HUDEP-2 (cell line): ENCODE data around the gene AFTPH.
A peak's percentile ranks its signal among the peaks of the same experiment; 100 is the strongest.

Experiments used
- DNase-seq, 76 experiments: peaks; one replicate each; lab custom pipeline; 2025; ENCODE audit not compliant: unreplicated experiment in 76 of 76; lab: John Stamatoyannopoulos, UW

Gene AFTPH

DNA sequence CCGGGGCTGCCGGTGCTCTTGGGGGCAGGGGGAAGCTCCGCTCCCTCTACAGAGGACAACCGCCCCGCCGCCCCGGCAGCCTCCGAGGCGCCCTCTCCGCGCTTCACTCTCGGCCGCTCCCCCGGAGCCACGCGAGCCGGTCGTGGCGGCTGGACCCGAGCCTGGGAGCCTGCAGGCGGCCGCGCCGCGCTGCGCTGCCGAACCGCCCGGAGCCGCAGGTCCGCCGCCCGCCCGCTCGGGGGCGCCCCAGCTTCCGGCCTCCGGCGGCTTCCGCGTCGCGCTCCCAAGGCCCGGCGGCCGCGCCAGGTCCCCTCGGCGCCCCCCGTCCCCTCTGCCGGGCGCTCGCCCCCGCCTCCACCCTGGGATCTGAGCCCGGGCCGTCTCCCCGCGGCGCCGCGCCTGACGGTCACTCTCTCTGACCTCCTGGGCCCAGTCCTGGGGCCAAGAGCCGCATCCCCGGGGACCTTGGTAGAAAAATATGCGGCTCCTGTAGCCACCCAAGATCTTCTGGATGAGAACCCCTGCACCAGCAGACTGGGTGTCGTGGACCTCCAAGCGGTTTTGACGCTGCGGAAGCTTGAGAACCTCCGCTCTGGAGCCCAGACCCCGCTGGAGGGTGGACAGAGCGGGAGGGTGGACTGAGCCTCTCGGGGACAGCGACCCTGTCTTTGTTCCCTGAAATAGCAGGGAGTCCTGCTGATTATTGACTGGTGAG lies 85.3 kb downstream of the AFTPH start:
- DNase-seq = peak in 56 of 76 experiments; percentile 2 to 68 (median 40)

- DNase-seq = no peak
These were observed 85.8 kb downstream of the AFTPH start for GRCh38 chr2:64609942-64610281.

- no peak for DNase-seq
These were observed 86.3 kb downstream of the AFTPH start for GRCh38 chr2:64610316-64610855.

DNA sequence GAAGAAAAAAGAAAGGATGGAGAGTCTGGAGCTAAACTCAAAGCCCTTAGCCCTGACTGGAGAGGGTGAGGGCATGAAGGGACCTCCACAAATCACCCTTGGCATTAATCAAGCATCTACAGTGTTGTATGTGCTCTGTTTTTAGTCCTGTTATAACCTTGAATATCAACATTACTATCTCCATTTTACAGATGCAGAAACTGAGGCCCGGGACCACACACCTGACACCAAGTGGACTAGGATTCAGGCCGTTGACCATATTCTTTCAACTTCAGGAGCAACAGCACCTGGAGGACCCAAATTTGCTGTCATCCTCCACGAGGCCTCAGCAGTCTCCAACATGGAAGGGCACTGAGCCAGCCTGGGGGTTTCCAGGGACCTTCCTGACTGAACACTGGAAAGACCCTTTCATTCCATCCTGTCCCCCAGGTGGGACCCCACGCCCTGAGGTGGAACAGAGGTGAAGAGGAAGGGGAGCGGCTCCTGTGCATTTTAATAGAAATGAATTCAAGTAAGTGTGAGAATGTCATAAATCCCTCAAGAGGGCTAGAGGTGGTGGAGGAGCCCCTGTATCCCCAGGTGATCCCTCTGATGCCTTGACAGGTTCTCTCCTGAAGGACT lies 88.6 kb downstream of the AFTPH start:
- no peak for DNase-seq

GRCh38 chr2:64613276-64613675 lies 89.1 kb downstream of the AFTPH start:
- no peak for DNase-seq

- DNase-seq = no peak
These were observed 91.2 kb downstream of the AFTPH start for GRCh38 chr2:64615192-64615763.

DNA sequence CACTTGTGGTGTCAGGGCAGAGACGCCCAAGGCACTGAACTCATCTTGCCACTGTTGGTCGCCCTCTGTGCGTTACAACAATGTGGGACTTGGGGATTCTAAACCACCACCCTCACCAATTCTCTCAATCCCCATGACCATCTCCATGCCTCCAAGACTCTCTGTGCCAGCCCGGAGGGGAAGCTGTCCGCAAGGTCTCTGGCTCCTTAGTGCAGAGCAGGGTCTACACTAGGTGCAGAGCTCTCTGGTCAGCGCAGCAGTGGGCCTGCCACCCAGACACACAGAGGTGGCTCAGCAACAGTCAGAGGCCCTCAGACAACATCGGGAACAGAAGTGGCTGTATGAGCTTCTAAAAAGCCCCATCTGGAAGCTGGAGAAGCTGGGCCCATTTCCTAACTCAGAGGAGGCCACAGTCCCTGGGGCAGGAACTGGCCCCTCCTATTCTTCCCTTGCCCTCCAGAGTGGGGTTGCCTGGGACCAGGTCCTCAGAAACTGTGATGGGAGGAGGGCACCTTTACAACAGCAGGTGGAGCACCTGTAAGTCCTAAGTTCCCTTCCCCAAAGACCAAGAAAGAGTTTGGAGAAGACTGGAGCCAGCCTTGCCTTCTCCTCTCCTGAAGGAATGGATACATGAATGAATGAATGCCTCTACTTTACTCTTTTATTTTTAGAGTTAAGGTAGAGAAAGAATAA lies 91.9 kb downstream of the AFTPH start:
- no peak for DNase-seq

GRCh38 chr2:64617631-64618151 lies 93.6 kb downstream of the AFTPH start:
- no peak for DNase-seq

GRCh38 chr2:64620661-64621060 lies 96.5 kb downstream of the AFTPH start:
- no peak for DNase-seq

GRCh38 chr2:64622443-64623241 lies 98.5 kb downstream of the AFTPH start:
- DNase-seq = no peak

DNA sequence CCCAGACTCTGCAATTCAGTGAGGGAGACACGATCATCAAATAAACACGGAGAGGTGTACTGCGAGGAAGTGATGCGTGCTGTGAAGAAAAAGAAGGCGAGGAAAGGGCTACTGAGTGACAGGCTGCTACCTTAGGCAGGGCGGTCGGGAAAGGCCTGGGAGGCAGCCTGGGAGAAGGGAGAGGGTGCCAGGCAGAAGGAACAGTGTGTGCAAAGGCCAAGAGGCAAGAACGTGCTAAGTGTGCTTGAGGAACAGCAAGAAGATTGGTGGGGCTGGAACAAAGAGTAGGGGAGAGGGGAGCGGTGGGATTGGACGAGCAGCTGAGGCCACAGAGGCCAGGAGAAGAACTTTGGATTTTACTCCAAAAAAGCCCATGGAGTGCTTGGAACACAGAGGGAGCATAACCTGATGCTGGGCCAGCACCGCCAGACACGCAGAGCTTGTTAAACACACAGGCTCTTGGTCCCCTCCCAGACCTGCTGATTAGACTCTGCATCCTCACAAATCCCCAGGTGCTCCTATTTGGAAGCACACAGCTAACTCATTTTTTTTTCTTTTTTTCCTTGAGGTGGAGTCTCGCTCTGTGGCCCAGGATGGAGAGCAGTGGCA lies 99.2 kb downstream of the AFTPH start:
- DNase-seq = no peak

- DNase-seq = no peak
These were observed 100.0 kb downstream of the AFTPH start for GRCh38 chr2:64624108-64624610.

DNA sequence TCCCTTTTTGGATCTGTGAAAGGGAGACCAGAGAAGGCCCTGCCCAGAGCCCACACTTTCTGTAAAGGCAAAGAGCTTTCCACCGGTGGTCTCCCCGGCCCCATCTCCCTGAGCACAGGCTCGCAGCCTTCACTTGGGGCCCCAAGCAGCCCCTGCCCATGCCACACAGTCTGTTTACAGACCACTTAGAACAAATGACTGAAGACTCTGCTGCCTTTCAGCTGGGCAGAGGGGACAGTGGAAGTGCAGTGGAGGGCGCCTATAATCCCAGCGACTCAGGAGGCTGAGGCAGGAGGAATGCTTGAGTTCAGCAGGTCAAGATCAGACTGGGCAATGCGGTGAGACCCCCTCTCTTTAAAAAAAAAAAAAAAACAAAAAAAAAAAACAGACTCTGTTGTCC lies 100.7 kb downstream of the AFTPH start:
- no peak for DNase-seq

GRCh38 chr2:64625299-64626145 lies 101.4 kb downstream of the AFTPH start:
- DNase-seq = no peak

GRCh38 chr2:64626146-64626809 lies 102.2 kb downstream of the AFTPH start:
- DNase-seq = no peak

GRCh38 chr2:64626963-64627760 lies 103.0 kb downstream of the AFTPH start:
- no peak for DNase-seq
